ENCODE results near the gene TMEM60. TPM values are rescaled to one million over a fixed set of nuclear protein-coding genes. Genes with fewer than 3 reads are reported as not detected.

The TMEM60 gene
- total and polyA plus RNA-seq, 10 of the 15 experiments (the other 5 are each of a cell fraction or from before 2014, with no cell fraction given): 13.2 to 94.2 (median 30.2) TPM

DNA sequence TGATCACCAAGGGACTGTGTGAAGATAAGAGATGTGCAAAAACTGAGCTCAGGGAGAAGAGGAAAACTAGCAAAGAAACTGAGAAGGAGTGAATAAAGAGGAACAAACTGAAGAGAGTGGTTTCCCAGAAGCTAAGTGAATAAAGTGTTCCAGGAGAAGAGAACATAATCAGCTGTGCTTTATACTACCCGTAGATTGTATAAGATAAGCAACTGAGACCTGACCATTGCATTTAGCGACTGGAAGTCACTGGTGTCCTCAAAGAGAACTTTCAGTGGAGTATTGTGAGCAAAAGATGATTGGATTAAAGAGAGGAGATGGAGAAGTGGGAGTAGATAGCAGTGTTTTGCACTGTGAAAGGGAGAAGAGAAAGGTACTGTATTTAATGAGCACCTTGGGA is 14.9 kb upstream of the TMEM60 start (continued):
- no peak for TF ChIP-seq NFYB (IDR thresholded peaks at IDR 0.05; ENCODE audit: insufficient read depth, low read depth, low read length)
- no peak for TF ChIP-seq FOS (IDR thresholded peaks at IDR 0.05; ENCODE audit: borderline replicate concordance, extremely low read depth, insufficient read length)
- no peak for TF ChIP-seq BHLHE40 (IDR thresholded peaks at IDR 0.05; ENCODE audit: borderline replicate concordance in 1 of 2, low read depth in 2 of 2, low read length in 1 of 2)

DNA sequence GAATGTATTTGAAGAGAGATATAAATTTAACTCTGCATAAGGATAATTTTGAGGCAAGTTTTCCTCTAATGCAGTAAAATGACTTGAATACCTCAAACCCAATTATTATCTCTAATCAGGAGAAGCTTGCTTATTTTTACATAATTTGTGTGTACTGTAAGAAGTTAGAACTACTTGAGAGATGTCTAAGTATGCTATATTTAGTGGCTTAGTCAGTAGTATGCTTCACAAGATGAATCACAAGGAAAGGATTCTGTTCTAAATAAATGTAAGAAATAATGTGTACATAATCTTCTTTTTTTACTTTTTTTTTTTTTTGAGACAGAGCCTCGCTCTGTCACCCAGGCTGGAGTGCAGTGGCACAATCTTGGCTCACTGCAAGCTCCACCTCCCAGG is 14.1 kb upstream of the TMEM60 start:
- Histone ChIP-seq H3K4me2 (ENCODE audit: control insufficient read depth, insufficient read depth) (no peak overlapping the region), H3K27ac (ENCODE audit: control insufficient read depth, insufficient read depth) (no peak overlapping the region), H3K27me3 (replicated peaks in 1 of 2; ENCODE audit: control insufficient read depth in 2 of 2, insufficient read depth in 2 of 2, low read length in 1 of 2) (no peaks in the 10 kb centered on the region), H3K36me3 (ENCODE audit: control insufficient read depth in 2 of 2, insufficient read depth in 2 of 2, low read length in 1 of 2) (peaks cover 0 to 6% of the 10 kb centered on the region in 2 experiments; a peak in 1 of 4 replicates), H4K20me1 (ENCODE audit: control insufficient read depth, insufficient read depth) (no peaks in the 10 kb centered on the region), H3K4me1 (ENCODE audit: control insufficient read depth, insufficient read depth, low read length) (no peaks in the 10 kb centered on the region), H3K4me3 (no peak overlapping the region), H2AFZ (ENCODE audit: control insufficient read depth, low read depth, low read length) (no peak overlapping the region), H3K9ac (ENCODE audit: control insufficient read depth, insufficient read depth, low read length) (no peak overlapping the region), H3K79me2 (ENCODE audit: control insufficient read depth, insufficient read depth, low read length) (peaks cover 52% of the 10 kb centered on the region), H3K9me3 (replicated peaks; ENCODE audit: control insufficient read depth, insufficient read depth, low read length) (peaks cover 22% of the 10 kb centered on the region)
- no peak for TF ChIP-seq SMAD5 (IDR thresholded peaks at IDR 0.05; ENCODE audit: low read depth)
- no peak for TF ChIP-seq RAD51 (IDR thresholded peaks at IDR 0.05)
- no peak for TF ChIP-seq SMAD1 (IDR thresholded peaks at IDR 0.05; ENCODE audit: low read depth, partially characterized antibody)
- TF ChIP-seq, protein P1, sequence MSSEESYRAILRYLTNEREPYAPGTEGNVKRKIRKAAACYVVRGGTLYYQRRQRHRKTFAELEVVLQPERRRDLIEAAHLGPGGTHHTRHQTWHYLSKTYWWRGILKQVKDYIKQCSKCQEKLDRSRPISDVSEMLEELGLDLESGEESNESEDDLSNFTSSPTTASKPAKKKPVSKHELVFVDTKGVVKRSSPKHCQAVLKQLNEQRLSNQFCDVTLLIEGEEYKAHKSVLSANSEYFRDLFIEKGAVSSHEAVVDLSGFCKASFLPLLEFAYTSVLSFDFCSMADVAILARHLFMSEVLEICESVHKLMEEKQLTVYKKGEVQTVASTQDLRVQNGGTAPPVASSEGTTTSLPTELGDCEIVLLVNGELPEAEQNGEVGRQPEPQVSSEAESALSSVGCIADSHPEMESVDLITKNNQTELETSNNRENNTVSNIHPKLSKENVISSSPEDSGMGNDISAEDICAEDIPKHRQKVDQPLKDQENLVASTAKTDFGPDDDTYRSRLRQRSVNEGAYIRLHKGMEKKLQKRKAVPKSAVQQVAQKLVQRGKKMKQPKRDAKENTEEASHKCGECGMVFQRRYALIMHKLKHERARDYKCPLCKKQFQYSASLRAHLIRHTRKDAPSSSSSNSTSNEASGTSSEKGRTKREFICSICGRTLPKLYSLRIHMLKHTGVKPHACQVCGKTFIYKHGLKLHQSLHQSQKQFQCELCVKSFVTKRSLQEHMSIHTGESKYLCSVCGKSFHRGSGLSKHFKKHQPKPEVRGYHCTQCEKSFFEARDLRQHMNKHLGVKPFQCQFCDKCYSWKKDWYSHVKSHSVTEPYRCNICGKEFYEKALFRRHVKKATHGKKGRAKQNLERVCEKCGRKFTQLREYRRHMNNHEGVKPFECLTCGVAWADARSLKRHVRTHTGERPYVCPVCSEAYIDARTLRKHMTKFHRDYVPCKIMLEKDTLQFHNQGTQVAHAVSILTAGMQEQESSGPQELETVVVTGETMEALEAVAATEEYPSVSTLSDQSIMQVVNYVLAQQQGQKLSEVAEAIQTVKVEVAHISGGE (CRISPR knock-in tag; IDR thresholded peaks at IDR 0.05): no peak
- TF ChIP-seq, protein P2, sequence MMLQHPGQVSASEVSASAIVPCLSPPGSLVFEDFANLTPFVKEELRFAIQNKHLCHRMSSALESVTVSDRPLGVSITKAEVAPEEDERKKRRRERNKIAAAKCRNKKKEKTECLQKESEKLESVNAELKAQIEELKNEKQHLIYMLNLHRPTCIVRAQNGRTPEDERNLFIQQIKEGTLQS (IDR thresholded peaks at IDR 0.05; ENCODE audit: borderline replicate concordance, extremely low read depth, low read depth, low read length): no peak
- no peak for TF ChIP-seq WRNIP1 (IDR thresholded peaks at IDR 0.05; ENCODE audit: borderline replicate concordance, low read depth, low read length)
- POLR2A ChIA-PET: no interaction called here
- in situ Hi-C loops (cut with MboI): no loop called here
- FAIRE-seq: no peak
- no CpG with 5 or more reads among the region's 1 CpG for WGBS (ENCODE audit: insufficient coverage, insufficient replicate concordance, low lambda C conversion rate, missing lambda C conversion rate)
- intact Hi-C loops (cut with micrococcal nuclease; ENCODE audit: unreplicated experiment): no loop called here
- no peak for ATAC-seq
- no TSS peak for BruUV-seq (replicated peaks)
- SMC1A ChIA-PET (ENCODE audit: uncharacterized antibody, unreplicated experiment): interaction anchor here (0.5 to 3.6 kb wide), 3 partner anchors 10 to 37 kb away, joined by 3 to 16 read pairs (median 3); no protein-coding TSS in a partner anchor
- RAD21 ChIA-PET (ENCODE audit: unreplicated experiment): no interaction called here
- DNase-seq (ENCODE audit: low read depth, low spot score): no peak
- CTCF ChIA-PET: interaction anchor here (1.0 to 1.1 kb wide), 2 partner anchors 12 to 13 kb away, joined by 3 read pairs; no protein-coding TSS in a partner anchor
